H9 (cell line): ENCODE results near the gene RNF13. TPM values are rescaled to one million over a fixed set of nuclear protein-coding genes. Genes with fewer than 3 reads are reported as not detected.

ENCODE experiments used
- DNase-seq: peaks from one replicate; pipeline ENCODE4 v3.0.0-alpha.2; 2017
- H2AFZ ChIP-seq: one replicate; pipeline ENCODE4 v1.6.1; 2013; ENCODE audit warnings: mild to moderate bottlenecking, low read length, control low read depth, moderate library complexity
- H2AK5ac ChIP-seq: 2 replicates; pipeline ENCODE4 v1.6.1; 2013; ENCODE audit warnings: low read length, control low read depth, mixed read lengths; ENCODE audit not compliant: insufficient read length
- H2BK120ac ChIP-seq: one replicate; pipeline ENCODE4 v1.6.1; 2013; ENCODE audit warnings: low read depth, mild to moderate bottlenecking, low read length, control low read depth, inconsistent platforms; ENCODE audit not compliant: poor library complexity, severe bottlenecking
- H2BK12ac ChIP-seq: 2 replicates; pipeline ENCODE4 v1.6.1; 2013; ENCODE audit warnings: low read length, control low read depth, mixed read lengths, low read depth; ENCODE audit not compliant: insufficient read length
- H2BK15ac ChIP-seq: 2 replicates; pipeline ENCODE4 v1.6.1; 2013; ENCODE audit warnings: low read depth, low read length, control low read depth
- H2BK20ac ChIP-seq: one replicate; pipeline ENCODE4 v1.6.1; 2013; ENCODE audit warnings: low read depth, mild to moderate bottlenecking, low read length, control low read depth, inconsistent platforms; ENCODE audit not compliant: poor library complexity, severe bottlenecking
- H2BK5ac ChIP-seq: 2 replicates; pipeline ENCODE4 v1.6.1; 2013; ENCODE audit warnings: low read length, control low read depth, mixed read lengths; ENCODE audit not compliant: insufficient read length
- H3K14ac ChIP-seq: 2 replicates; pipeline ENCODE4 v1.6.1; 2013; ENCODE audit warnings: low read length, control low read depth; ENCODE audit not compliant: insufficient read depth
- H3K18ac ChIP-seq: 2 replicates; pipeline ENCODE4 v1.6.1; 2013; ENCODE audit warnings: low read depth, mild to moderate bottlenecking, mixed read lengths, low read length, control low read depth; ENCODE audit not compliant: insufficient read length
- H3K23ac ChIP-seq: 2 replicates; pipeline ENCODE4 v1.6.1; 2013; ENCODE audit warnings: low read length, control low read depth, mixed read lengths, low read depth; ENCODE audit not compliant: insufficient read length
- H3K23me2 ChIP-seq: 2 replicates; pipeline ENCODE4 v1.6.1; 2013; ENCODE audit warnings: low read depth, mild to moderate bottlenecking, mixed read lengths, low read length, control low read depth; ENCODE audit not compliant: insufficient read length, poor library complexity, severe bottlenecking
- H3K27ac ChIP-seq: 2 replicates; pipeline ENCODE4 v1.5.1; 2013; ENCODE audit warnings: low read length, control low read depth, mixed read lengths, low read depth; ENCODE audit not compliant: insufficient read length
- H3K27me3 ChIP-seq: 2 replicates; pipeline ENCODE4 v1.6.1; 2013; ENCODE audit warnings: low read length, control low read depth, inconsistent platforms; ENCODE audit not compliant: insufficient read depth
- H3K4ac ChIP-seq: 2 replicates; pipeline ENCODE4 v1.6.1; 2013; ENCODE audit warnings: low read depth, mild to moderate bottlenecking, control low read depth, inconsistent platforms, low read length, moderate library complexity
- H3K4me1 ChIP-seq: 2 replicates; pipeline ENCODE4 v1.6.1; 2013; ENCODE audit warnings: low read length, control low read depth, inconsistent platforms; ENCODE audit not compliant: insufficient read depth
- H3K4me2 ChIP-seq: 2 replicates; pipeline ENCODE4 v1.6.1; 2013; ENCODE audit warnings: low read length, control low read depth, mixed read lengths; ENCODE audit not compliant: insufficient read length, insufficient read depth
- H3K56ac ChIP-seq: 2 replicates; pipeline ENCODE4 v1.6.1; 2013; ENCODE audit warnings: low read depth, mild to moderate bottlenecking, mixed read lengths, low read length, control low read depth; ENCODE audit not compliant: insufficient read length
- H3K79me1 ChIP-seq: 2 replicates; pipeline ENCODE4 v1.6.1; 2013; ENCODE audit warnings: low read depth, mild to moderate bottlenecking, moderate library complexity, low read length, control low read depth, inconsistent platforms; ENCODE audit not compliant: insufficient read depth, poor library complexity, severe bottlenecking
- H3K79me2 ChIP-seq: 2 replicates; pipeline ENCODE4 v1.6.1; 2013; ENCODE audit warnings: low read length, control low read depth, inconsistent platforms; ENCODE audit not compliant: insufficient read depth
- H3K9ac ChIP-seq: 2 replicates; pipeline ENCODE4 v1.6.1; 2013; ENCODE audit warnings: low read length, control low read depth, mixed read lengths; ENCODE audit not compliant: insufficient read length; ENCODE audit errors: extremely low read depth
- H3K9me3 ChIP-seq: one replicate; pipeline ENCODE4 v1.6.1; 2013; ENCODE audit warnings: low read depth, low read length, inconsistent platforms; ENCODE audit not compliant: control insufficient read depth
- H3T11ph ChIP-seq: one replicate; pipeline ENCODE4 v1.6.1; 2013; ENCODE audit warnings: mild to moderate bottlenecking, low read length, control low read depth, inconsistent platforms
- H4K20me1 ChIP-seq: one replicate; pipeline ENCODE4 v1.6.1; 2013; ENCODE audit not compliant: control insufficient read depth, insufficient read length, insufficient read depth
- H4K5ac ChIP-seq: 2 replicates; pipeline ENCODE4 v1.6.1; 2013; ENCODE audit warnings: low read depth, mild to moderate bottlenecking, mixed read lengths, low read length, control low read depth; ENCODE audit not compliant: insufficient read length
- H4K8ac ChIP-seq: replicated peaks from 2 replicates; pipeline ENCODE4 v1.6.1; 2013; ENCODE audit warnings: low read length, control low read depth, mixed read lengths, low read depth; ENCODE audit not compliant: insufficient read length
- H4K91ac ChIP-seq: 2 replicates; pipeline ENCODE4 v1.6.1; 2013; ENCODE audit warnings: low read depth, mild to moderate bottlenecking, moderate library complexity, mixed read lengths, low read length, control low read depth; ENCODE audit not compliant: insufficient read length
- H3K27ac Mint-ChIP-seq, 3 experiments: 2 replicates in 2 of 3; 3 replicates in 1 of 3; pipeline ENCODE4 v1.8.0; 2020 to 2021; ENCODE audit warnings: mixed read lengths in 3 of 3, mild to moderate bottlenecking in 1 of 3, moderate library complexity in 1 of 3
- H3K27me3 Mint-ChIP-seq: 2 replicates; pipeline ENCODE4 v1.8.0; 2021; ENCODE audit warnings: low read depth, mild to moderate bottlenecking, moderate library complexity, mixed read lengths
- H3K36me3 Mint-ChIP-seq, 3 experiments: 2 replicates in 2 of 3; 3 replicates in 1 of 3; pipeline ENCODE4 v1.8.0; 2020 to 2021; ENCODE audit warnings: low read depth in 3 of 3, mixed read lengths in 3 of 3; ENCODE audit not compliant: insufficient read depth in 1 of 3
- H3K4me1 Mint-ChIP-seq, 2 experiments: 2 replicates each; pipeline ENCODE4 v1.8.0; 2020; ENCODE audit warnings: mixed read lengths in 2 of 2
- H3K4me3 Mint-ChIP-seq, 2 experiments: 2 replicates in 1 of 2; 3 replicates in 1 of 2; pipeline ENCODE4 v1.8.0; 2020 to 2021; ENCODE audit warnings: mild to moderate bottlenecking in 2 of 2, mixed read lengths in 2 of 2, moderate library complexity in 1 of 2
- H3K9me3 Mint-ChIP-seq, 2 experiments: 2 replicates in 1 of 2; 3 replicates in 1 of 2; pipeline ENCODE4 v1.8.0; 2020; ENCODE audit warnings: mild to moderate bottlenecking in 2 of 2, mixed read lengths in 2 of 2, moderate library complexity in 1 of 2
- WGBS: extraction: QIAGEN DNeasy Blood & Tissue Kit; methylation state at CpG from one replicate; pipeline ENCODE4 v1.1.7; 2013; ENCODE audit warnings: missing lambda C conversion rate, low lambda C conversion rate, mixed read lengths; ENCODE audit not compliant: insufficient read length; ENCODE audit errors: extremely low coverage; 5-methylcytosine and 5-hydroxymethylcytosine counted together
- total RNA-seq: library from RNA; stranded (reverse); gene quantifications from 2 replicates; pipeline ENCODE4 v1.2.1, GENCODE V29; 2021
- TF ChIP-seq, protein P1 (sequence below): fragments of 200-600 bp; sonication (generic); conservative IDR thresholded peaks from 3 replicates; pipeline ENCODE4 v1.8.0; 2021; ENCODE audit warnings: antibody characterized with exemption, mild to moderate bottlenecking

RNF13 gene
- total RNA-seq, 1 experiment from 2014 or later: 23.4 TPM

DNA sequence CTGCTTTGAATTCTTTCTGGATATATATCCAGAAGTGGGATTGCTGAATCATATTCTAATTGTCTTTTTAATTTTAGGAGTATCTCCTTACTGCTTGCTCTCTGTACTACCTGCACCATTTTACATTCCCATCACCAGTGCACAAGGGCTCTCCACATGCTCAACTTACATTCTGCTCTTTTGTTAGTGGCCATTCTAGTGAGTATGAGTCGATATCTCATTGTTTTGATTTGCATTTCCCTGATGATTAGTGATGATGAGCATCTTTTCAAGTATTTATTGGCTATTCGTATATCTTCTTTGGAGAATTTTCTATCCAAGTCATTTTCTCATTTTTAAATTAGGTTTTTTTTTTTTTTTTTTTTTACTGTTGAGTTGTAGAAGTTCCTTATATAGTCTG is 128.2 kb downstream of the RNF13 start:
- no peaks in the 10 kb centered on the region for H3K4me1 ChIP-seq
- no peak overlapping the region for H2BK20ac ChIP-seq
- no peak overlapping the region for H3K56ac ChIP-seq
- H3K27ac Mint-ChIP-seq: no peak overlapping the region
- H3T11ph ChIP-seq: no peak overlapping the region
- no peak overlapping the region for H4K8ac ChIP-seq
- H3K14ac ChIP-seq: no peak overlapping the region
- no peaks in the 10 kb centered on the region for H3K79me1 ChIP-seq
- no peaks in the 10 kb centered on the region for H3K27me3 ChIP-seq
- no peak overlapping the region for H3K9ac ChIP-seq
- no peak overlapping the region for H3K23ac ChIP-seq
- H4K5ac ChIP-seq: no peak overlapping the region
- H3K27ac ChIP-seq: no peak overlapping the region
- no peaks in the 10 kb centered on the region; the same call in 1 of the 2 replicates for H3K27me3 Mint-ChIP-seq
- H2BK5ac ChIP-seq: no peak overlapping the region
- no peak overlapping the region for H2AFZ ChIP-seq
- H2BK12ac ChIP-seq: no peak overlapping the region
- no peak overlapping the region for H2AK5ac ChIP-seq
- no peaks in the 10 kb centered on the region for H3K23me2 ChIP-seq
- H2BK120ac ChIP-seq: no peak overlapping the region
- no peaks in the 10 kb centered on the region for H4K20me1 ChIP-seq
- peaks cover 42 to 44% (median 44%) of the 10 kb centered on the region in 3 experiments for H3K36me3 Mint-ChIP-seq
- H2BK15ac ChIP-seq: no peak overlapping the region
- no CpG with 5 or more reads among the region's 2 CpGs for WGBS
- H4K91ac ChIP-seq: no peak overlapping the region
- H3K18ac ChIP-seq: no peak overlapping the region
- H3K9me3 Mint-ChIP-seq: peaks cover 31 to 38% of the 10 kb centered on the region in 2 experiments
- no peak overlapping the region for H3K4me2 ChIP-seq
- DNase-seq: no peak
- H3K4me1 Mint-ChIP-seq: no peaks in the 10 kb centered on the region
- H3K9me3 ChIP-seq: no peaks in the 10 kb centered on the region
- H3K4ac ChIP-seq: no peak overlapping the region
- no peaks in the 10 kb centered on the region for H3K79me2 ChIP-seq
- TF ChIP-seq, protein P1, sequence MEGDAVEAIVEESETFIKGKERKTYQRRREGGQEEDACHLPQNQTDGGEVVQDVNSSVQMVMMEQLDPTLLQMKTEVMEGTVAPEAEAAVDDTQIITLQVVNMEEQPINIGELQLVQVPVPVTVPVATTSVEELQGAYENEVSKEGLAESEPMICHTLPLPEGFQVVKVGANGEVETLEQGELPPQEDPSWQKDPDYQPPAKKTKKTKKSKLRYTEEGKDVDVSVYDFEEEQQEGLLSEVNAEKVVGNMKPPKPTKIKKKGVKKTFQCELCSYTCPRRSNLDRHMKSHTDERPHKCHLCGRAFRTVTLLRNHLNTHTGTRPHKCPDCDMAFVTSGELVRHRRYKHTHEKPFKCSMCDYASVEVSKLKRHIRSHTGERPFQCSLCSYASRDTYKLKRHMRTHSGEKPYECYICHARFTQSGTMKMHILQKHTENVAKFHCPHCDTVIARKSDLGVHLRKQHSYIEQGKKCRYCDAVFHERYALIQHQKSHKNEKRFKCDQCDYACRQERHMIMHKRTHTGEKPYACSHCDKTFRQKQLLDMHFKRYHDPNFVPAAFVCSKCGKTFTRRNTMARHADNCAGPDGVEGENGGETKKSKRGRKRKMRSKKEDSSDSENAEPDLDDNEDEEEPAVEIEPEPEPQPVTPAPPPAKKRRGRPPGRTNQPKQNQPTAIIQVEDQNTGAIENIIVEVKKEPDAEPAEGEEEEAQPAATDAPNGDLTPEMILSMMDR: no peak
- H3K4me3 Mint-ChIP-seq: no peak overlapping the region
